HG02943 (cell line): ENCODE data around the gene ROPN1.

Experiments used
- ATAC-seq: cut with Tn5 transposase; IDR thresholded peaks from one replicate; pipeline ENCODE4 v1.9.1; 2021; ENCODE audit warnings: mild to moderate bottlenecking, low read depth, moderate library complexity; ENCODE audit not compliant: unreplicated experiment

Gene ROPN1

GRCh38 chr3:123951522-123952447 lies 40.1 kb downstream of the ROPN1 start:
- no peak for ATAC-seq

GRCh38 chr3:123949641-123950040 lies 42.3 kb downstream of the ROPN1 start:
- no peak for ATAC-seq

- no peak for ATAC-seq
Measured at GRCh38 chr3:123948449-123948848, 43.5 kb downstream of the ROPN1 start.

GRCh38 chr3:123947482-123947881 lies 44.4 kb downstream of the ROPN1 start:
- ATAC-seq, result no peak

- ATAC-seq, result no peak
Measured at GRCh38 chr3:123941542-123941941, 50.4 kb downstream of the ROPN1 start.

GRCh38 chr3:123941121-123941520 lies 50.8 kb downstream of the ROPN1 start:
- ATAC-seq, result no peak

GRCh38 chr3:123939706-123940105 lies 52.2 kb downstream of the ROPN1 start:
- ATAC-seq, result no peak

- no peak for ATAC-seq
Measured at GRCh38 chr3:123936400-123936799, 55.5 kb downstream of the ROPN1 start.

GRCh38 chr3:123935830-123936229 lies 56.1 kb downstream of the ROPN1 start:
- no peak for ATAC-seq

GRCh38 chr3:123934250-123934649 lies 57.7 kb downstream of the ROPN1 start:
- ATAC-seq, result no peak

- no peak for ATAC-seq
Measured at GRCh38 chr3:123930445-123930844, 61.5 kb downstream of the ROPN1 start.

- no peak for ATAC-seq
Measured at GRCh38 chr3:123929325-123929724, 62.6 kb downstream of the ROPN1 start.

GRCh38 chr3:123926396-123926795 lies 65.5 kb downstream of the ROPN1 start:
- no peak for ATAC-seq

- ATAC-seq, result no peak
Measured at GRCh38 chr3:123920868-123921267, 71.1 kb downstream of the ROPN1 start.

- no peak for ATAC-seq
Measured at GRCh38 chr3:123920383-123920782, 71.5 kb downstream of the ROPN1 start.

- ATAC-seq, result no peak
Measured at GRCh38 chr3:123919353-123919752, 72.6 kb downstream of the ROPN1 start.
